PC-3 (cell line): ENCODE results near the gene NDUFA3.

Experiments
- CTCF ChIP-seq: fragments of 300-600 bp; sonication (generic); conservative IDR thresholded peaks from 2 replicates; pipeline ENCODE4 v1.5.1; 2017; ENCODE audit warnings: antibody characterized with exemption, low read depth, mild to moderate bottlenecking, low read length
- EZH2 ChIP-seq: fragments of 300-600 bp; sonication (generic); IDR thresholded peaks from one replicate; pipeline ENCODE4 v1.6.1; 2017; ENCODE audit warnings: antibody characterized with exemption, mild to moderate bottlenecking, low read length; ENCODE audit not compliant: unreplicated experiment
- EZH2phosphoT487 ChIP-seq: fragments of 300-600 bp; sonication (generic); IDR thresholded peaks from 2 replicates; pipeline ENCODE4 v1.6.1; 2018; ENCODE audit warnings: mild to moderate bottlenecking, antibody characterized with exemption, low read length, borderline replicate concordance

- TF ChIP-seq CTCF (no peak), EZH2 (no peak), EZH2phosphoT487 (no peak)
Observed at GRCh38 chr19:54155694-54156093, 53.0 kb downstream of the NDUFA3 start.
